ENCODE data around the gene ZNF660. TPM values are rescaled to one million over a fixed set of nuclear protein-coding genes. Genes with fewer than 3 reads are reported as not detected.
A peak's percentile ranks its signal among the peaks of the same experiment; 100 is the strongest.
"Not testable (repeated sequence)": the region's sequence is repeated elsewhere in the genome, so short reads cannot be mapped to it uniquely, and the experiment has no call there.

Gene ZNF660
- 1 to 10 TPM in 1 of 4 donors, under 1 TPM in 2, not detected in 1; 0.55 to 2.2 (median 0.79) TPM for total RNA-seq

DNA sequence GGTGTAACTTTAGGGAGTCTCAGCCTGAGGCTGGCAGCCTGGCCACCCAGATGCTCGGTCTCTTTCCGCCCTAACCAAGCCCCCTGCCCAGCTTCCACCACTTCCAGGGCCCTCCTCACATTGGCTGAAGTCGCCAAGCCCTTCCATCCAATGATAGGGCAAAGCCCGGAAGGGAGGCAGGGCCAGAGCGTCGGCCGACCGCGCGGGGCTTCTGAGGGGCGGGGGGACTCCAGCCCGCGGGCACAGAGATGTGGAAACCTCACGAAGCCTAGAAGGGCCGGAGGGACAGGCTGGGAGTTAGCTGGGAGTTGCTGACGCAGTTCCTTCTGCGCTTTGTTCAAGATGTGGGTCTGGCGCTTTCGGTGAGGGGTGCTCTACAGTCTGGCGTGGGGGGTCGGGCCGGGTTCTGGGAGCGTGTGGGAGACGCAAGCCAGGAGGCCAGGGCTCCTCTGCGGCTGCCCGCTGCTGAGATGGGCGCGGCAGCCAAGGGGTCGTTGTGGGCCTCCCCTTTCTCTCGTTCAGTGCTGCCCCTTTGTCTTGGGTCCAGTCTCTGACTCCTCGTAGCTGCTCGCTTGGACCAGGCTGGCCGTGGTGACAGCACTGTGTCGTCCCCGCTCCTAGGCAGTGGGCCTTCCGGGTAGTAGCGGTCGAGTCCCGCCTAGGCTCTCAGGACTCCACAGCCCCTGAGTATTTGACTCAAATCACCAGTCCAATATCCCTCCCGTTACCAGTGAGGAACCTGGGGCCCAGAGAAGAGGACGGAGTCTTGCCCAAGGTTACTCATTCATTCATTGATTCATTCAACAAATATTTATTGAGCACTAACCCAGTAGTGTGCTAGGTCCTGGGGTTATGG is at the start of gene ZNF660:
TSS of gene ZNF660 (plus strand) at position 319 of the 856 bp plus-strand sequence. CDS start 9,230 bp downstream, outside the sequence.
- Histone ChIP-seq H3K27me3 (no peaks in the 10 kb centered on the region), H3K9me3 (no peaks in the 10 kb centered on the region), H3K36me3 (peaks cover 0 to 14% (median 0%) of the 10 kb centered on the region in 4 donors), H3K4me3 (peak within 1 kb of the TSS; percentile 27 to 51 (median 44)), H3K27ac (peak within 1 kb of the TSS; percentile 43 to 74 (median 70)), H3K4me1 (peaks cover 0 to 12% (median 4%) of the 10 kb centered on the region in 4 donors)
- intact Hi-C loops (cut with DNase I; ENCODE audit: low total_unique reads), result no loop called here
- in situ Hi-C loops (cut with MboI; ENCODE audit: low pct_ligation_motif_present in 1 of 4, low pct_unique_long_range_greater_than_20kb in 1 of 4, low sequenced_read_pairs in 3 of 4), result no loop called here
- DNase-seq, result peak; percentile 37
- TF ChIP-seq, protein P1, sequence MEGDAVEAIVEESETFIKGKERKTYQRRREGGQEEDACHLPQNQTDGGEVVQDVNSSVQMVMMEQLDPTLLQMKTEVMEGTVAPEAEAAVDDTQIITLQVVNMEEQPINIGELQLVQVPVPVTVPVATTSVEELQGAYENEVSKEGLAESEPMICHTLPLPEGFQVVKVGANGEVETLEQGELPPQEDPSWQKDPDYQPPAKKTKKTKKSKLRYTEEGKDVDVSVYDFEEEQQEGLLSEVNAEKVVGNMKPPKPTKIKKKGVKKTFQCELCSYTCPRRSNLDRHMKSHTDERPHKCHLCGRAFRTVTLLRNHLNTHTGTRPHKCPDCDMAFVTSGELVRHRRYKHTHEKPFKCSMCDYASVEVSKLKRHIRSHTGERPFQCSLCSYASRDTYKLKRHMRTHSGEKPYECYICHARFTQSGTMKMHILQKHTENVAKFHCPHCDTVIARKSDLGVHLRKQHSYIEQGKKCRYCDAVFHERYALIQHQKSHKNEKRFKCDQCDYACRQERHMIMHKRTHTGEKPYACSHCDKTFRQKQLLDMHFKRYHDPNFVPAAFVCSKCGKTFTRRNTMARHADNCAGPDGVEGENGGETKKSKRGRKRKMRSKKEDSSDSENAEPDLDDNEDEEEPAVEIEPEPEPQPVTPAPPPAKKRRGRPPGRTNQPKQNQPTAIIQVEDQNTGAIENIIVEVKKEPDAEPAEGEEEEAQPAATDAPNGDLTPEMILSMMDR (IDR thresholded peaks at IDR 0.05), result no peak
- TF ChIP-seq EP300 (IDR thresholded peaks at IDR 0.05; ENCODE audit: low read depth), result no peak
- TF ChIP-seq POLR2AphosphoS5 (IDR thresholded peaks at IDR 0.05), result peak in 1 of 3 donors; percentile 9
- TF ChIP-seq POLR2A (IDR thresholded peaks at IDR 0.05), result peak; percentile 40
- WGBS, 2 donors (ENCODE audit: low coverage in 1 of 2), result 0 to 11% methylated on average over 2 to 31 of the region's 41 CpGs

DNA sequence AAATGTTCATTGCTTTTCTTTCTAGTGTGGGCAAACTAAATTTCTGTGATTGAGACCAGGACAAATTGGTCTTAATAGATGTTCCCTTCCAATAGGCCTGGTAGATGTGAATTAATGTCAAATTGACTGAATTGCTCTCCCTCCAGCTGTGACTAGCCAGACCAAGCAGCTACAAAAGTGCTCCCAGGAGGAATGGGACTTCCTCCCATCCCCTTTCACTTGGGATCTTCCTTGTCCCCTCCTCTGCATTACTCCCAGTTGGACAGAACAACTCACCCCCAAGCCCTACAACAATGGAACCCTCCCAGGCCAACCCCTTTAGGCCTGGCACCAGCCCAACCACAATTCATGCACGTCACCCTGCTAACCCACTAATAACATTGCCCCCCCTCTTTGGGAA is 49.4 kb upstream of the ZNF660 start:
- H3K9me3 ChIP-seq, result no peaks in the 10 kb centered on the region
- no peaks in the 10 kb centered on the region for H3K36me3 ChIP-seq
- no peak overlapping the region for H3K27ac ChIP-seq
- peaks cover 47% of the 10 kb centered on the region for H3K27me3 ChIP-seq
- TF ChIP-seq, protein P1 (IDR thresholded peaks at IDR 0.05), result no peak
- TF ChIP-seq POLR2A (IDR thresholded peaks at IDR 0.05) (no peak), EP300 (IDR thresholded peaks at IDR 0.05; ENCODE audit: low read depth) (no peak), POLR2AphosphoS5 (IDR thresholded peaks at IDR 0.05) (no peak)
- peaks cover 0 to 13% (median 5%) of the 10 kb centered on the region in 4 donors for H3K4me1 ChIP-seq
- intact Hi-C loops (cut with DNase I; ENCODE audit: low total_unique reads) (loop anchor here (10.0 kb wide), 1 partner anchor 379 kb away; no protein-coding TSS in a partner anchor), in situ Hi-C loops (cut with MboI; ENCODE audit: low pct_ligation_motif_present in 1 of 4, low pct_unique_long_range_greater_than_20kb in 1 of 4, low sequenced_read_pairs in 3 of 4) (loop anchor here (10.0 to 25.0 kb wide), 3 partner anchors 369 to 379 kb away; no protein-coding TSS in a partner anchor)
- no peak overlapping the region for H3K4me3 ChIP-seq
- DNase-seq, result no peak
- WGBS, 2 donors (ENCODE audit: low coverage in 1 of 2), result 10% methylated on average over 1 of the region's 1 CpG; no CpG with 5 or more reads in 1 of the 2 donors

DNA sequence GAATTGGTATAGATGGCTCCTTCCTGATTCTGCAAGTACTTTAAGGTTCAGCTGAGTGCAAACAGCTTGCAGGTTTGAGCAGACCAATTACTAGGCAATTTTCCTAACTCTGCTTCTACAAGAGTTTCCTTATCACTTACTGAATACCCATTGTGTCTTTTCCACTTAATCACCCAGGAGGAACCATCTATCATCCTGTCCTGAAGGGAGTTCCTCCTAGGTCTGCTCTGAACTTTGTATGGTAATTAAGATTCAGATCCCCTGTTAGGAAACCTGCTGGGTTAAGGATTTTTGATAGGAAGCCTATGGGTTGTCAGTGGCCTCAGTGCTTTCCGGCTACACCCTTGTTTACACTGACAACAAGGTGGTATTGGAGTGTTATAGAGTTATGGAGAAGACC is 40.0 kb upstream of the ZNF660 start:
- DNase-seq, H3K4me3 ChIP-seq, H3K9me3 ChIP-seq, H3K4me1 ChIP-seq, H3K27ac ChIP-seq, H3K36me3 ChIP-seq: not testable (repeated sequence)
- in situ Hi-C loops (cut with MboI; ENCODE audit: low pct_ligation_motif_present in 1 of 4, low pct_unique_long_range_greater_than_20kb in 1 of 4, low sequenced_read_pairs in 3 of 4), result loop anchor here in 1 of 4 donors (25.0 kb wide), 1 partner anchor 367 kb away; no protein-coding TSS in a partner anchor
- 44 to 71% methylated on average over 1 of the region's 1 CpG for WGBS, 2 donors (ENCODE audit: low coverage in 1 of 2)
- intact Hi-C loops (cut with DNase I; ENCODE audit: low total_unique reads), result loop anchor here (5.0 kb wide), 1 partner anchor 1257 kb away; no protein-coding TSS in a partner anchor
- peaks cover 45% of the 10 kb centered on the region for H3K27me3 ChIP-seq

DNA sequence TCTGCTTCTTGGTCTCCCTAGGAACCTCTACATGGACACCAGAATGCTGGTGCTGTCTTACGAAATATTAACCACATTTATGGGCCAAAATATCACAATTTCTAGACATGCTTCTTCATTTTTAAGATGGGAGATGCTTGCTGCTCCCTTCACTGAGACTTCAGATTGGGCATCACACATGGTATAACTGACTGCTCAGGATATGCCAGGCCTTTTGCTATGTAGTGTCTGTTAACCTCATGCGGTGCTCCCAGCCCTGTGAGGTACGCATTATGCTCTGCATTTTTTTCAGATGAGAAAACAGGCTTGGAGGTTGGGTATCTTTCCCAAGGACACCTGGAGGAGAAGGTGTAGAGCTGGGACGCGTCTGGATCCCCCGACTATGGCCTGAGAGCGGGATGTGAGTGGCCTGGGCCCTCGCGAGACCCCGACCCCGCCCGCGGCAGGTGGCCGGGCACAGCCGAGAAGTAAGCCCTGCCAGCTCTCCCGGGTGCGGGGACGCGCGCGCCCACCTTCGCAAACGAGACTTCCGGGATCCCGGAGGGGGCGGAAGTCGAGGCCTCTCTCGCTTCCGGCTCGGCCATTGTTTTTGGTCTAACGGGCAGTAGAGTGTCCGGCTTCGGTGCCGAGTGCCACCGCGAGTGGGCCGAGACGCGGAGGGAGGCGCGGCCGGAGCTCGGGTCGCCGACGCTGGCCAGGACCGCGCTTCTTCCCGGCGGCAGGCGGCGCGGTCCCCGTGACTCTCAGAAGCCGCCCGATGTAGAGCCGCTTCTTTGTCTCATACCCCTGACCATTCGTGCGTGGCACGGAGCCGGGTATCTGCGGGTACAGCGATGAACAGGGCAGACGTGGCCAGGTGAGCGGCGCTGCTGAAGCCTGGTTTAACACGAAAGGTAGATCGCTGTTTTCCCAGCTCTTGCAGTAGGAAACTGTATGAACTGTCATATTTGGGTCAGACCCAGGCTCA is 29.9 kb upstream of the ZNF660 start, which contains the start of gene ZKSCAN7:
TSS of gene ZKSCAN7 (plus strand) at position 568 of the 967 bp plus-strand sequence. CDS start 1,855 bp downstream, outside the sequence.
- Histone ChIP-seq H3K27me3 (peaks cover 26% of the 10 kb centered on the region), H3K27ac (peak within 1 kb of the TSS; percentile 35 to 70 (median 54)), H3K4me1 (peaks cover 0 to 14% (median 8%) of the 10 kb centered on the region in 4 donors), H3K36me3 (no peaks in the 10 kb centered on the region), H3K9me3 (no peaks in the 10 kb centered on the region), H3K4me3 (peak within 1 kb of the TSS; percentile 35 to 79 (median 49))
- in situ Hi-C loops (cut with MboI; ENCODE audit: low pct_ligation_motif_present in 1 of 4, low pct_unique_long_range_greater_than_20kb in 1 of 4, low sequenced_read_pairs in 3 of 4), result no loop called here
- TF ChIP-seq, protein P1 (IDR thresholded peaks at IDR 0.05), result no peak
- TF ChIP-seq POLR2AphosphoS5 (IDR thresholded peaks at IDR 0.05) (no peak), POLR2A (IDR thresholded peaks at IDR 0.05) (no peak), EP300 (IDR thresholded peaks at IDR 0.05; ENCODE audit: low read depth) (no peak)
- intact Hi-C loops (cut with DNase I; ENCODE audit: low total_unique reads), result no loop called here
- peak; percentile 44 for DNase-seq
- 11% methylated on average over 41 of the region's 68 CpGs; no CpG with 5 or more reads in 1 of the 2 donors for WGBS, 2 donors (ENCODE audit: low coverage in 1 of 2)
